WTC11 (cell line): Measurements from ENCODE around the gene NNAT. TPM values are rescaled to one million over a fixed set of nuclear protein-coding genes. Genes with fewer than 3 reads are reported as not detected.

Experiments
- CDX4 ChIP-seq: fragments of 250-450 bp; sonication (Bioruptor Pico); IDR thresholded peaks from 2 replicates; pipeline ENCODE4 v1.9.0; 2021; ENCODE audit warnings: moderate library complexity, mild to moderate bottlenecking, inconsistent platforms, borderline replicate concordance
- ETV6 ChIP-seq: sonication (generic); formaldehyde crosslinking; IDR thresholded peaks from 2 replicates; pipeline ENCODE4 v1.8.1; 2022; ENCODE audit warnings: mild to moderate bottlenecking, missing genetic modification reagents
- NFYB ChIP-seq: sonication (generic); formaldehyde crosslinking; conservative IDR thresholded peaks from 2 replicates; pipeline ENCODE4 v1.8.0; 2022; ENCODE audit warnings: low read depth, missing genetic modification reagents
- NR2C2 ChIP-seq: sonication (generic); formaldehyde crosslinking; IDR thresholded peaks from 2 replicates; pipeline ENCODE4 v1.8.0; 2022; ENCODE audit warnings: mild to moderate bottlenecking, missing genetic modification reagents
- SMAD4 ChIP-seq: sonication (generic); formaldehyde crosslinking; IDR thresholded peaks from 2 replicates; pipeline ENCODE4 v1.8.0; 2022; ENCODE audit warnings: mild to moderate bottlenecking, missing genetic modification reagents
- SOX15 ChIP-seq: fragments of 250-450 bp; sonication (Bioruptor Pico); IDR thresholded peaks from 2 replicates; pipeline ENCODE4 v1.9.0; 2021; ENCODE audit warnings: mild to moderate bottlenecking
- TEAD1 ChIP-seq: sonication (generic); formaldehyde crosslinking; IDR thresholded peaks from 2 replicates; pipeline ENCODE4 v1.8.0; 2022; ENCODE audit warnings: mild to moderate bottlenecking, missing genetic modification reagents
- USF2 ChIP-seq: sonication (generic); formaldehyde crosslinking; IDR thresholded peaks from 2 replicates; pipeline ENCODE4 v1.8.1; 2023; ENCODE audit warnings: mild to moderate bottlenecking, missing genetic modification reagents, moderate library complexity
- ZBTB21 ChIP-seq: sonication (generic); formaldehyde crosslinking; IDR thresholded peaks from 2 replicates; pipeline ENCODE4 v1.8.1; 2023; ENCODE audit warnings: mild to moderate bottlenecking, missing genetic modification reagents, borderline replicate concordance
- ZNF219 ChIP-seq: sonication (generic); formaldehyde crosslinking; IDR thresholded peaks from 2 replicates; pipeline ENCODE4 v1.8.0; 2023; ENCODE audit warnings: missing genetic modification reagents, mild to moderate bottlenecking, borderline replicate concordance
- ZNF263 ChIP-seq: sonication (generic); formaldehyde crosslinking; IDR thresholded peaks from 2 replicates; pipeline ENCODE4 v1.8.1; 2022; ENCODE audit warnings: low read depth, mild to moderate bottlenecking, moderate library complexity, missing genetic modification reagents
- ZNF317 ChIP-seq: sonication (generic); formaldehyde crosslinking; IDR thresholded peaks from 2 replicates; pipeline ENCODE4 v1.8.1; 2023; ENCODE audit warnings: low read depth, mild to moderate bottlenecking, moderate library complexity, missing genetic modification reagents, borderline replicate concordance
- ZNF396 ChIP-seq: fragments of 250-450 bp; sonication (Bioruptor Pico); IDR thresholded peaks from 2 replicates; pipeline ENCODE4 v1.8.0; 2021; ENCODE audit warnings: mild to moderate bottlenecking, moderate library complexity, borderline replicate concordance
- total RNA-seq: library from RNA; stranded (reverse); gene quantifications from 3 replicates; pipeline ENCODE4 v1.2.3, GENCODE V29; 2021
- TF ChIP-seq, protein P1 (sequence below): sonication (generic); formaldehyde crosslinking; IDR thresholded peaks from 2 replicates; pipeline ENCODE4 v1.8.1; 2023; ENCODE audit warnings: mild to moderate bottlenecking, moderate library complexity, missing genetic modification reagents
- TF ChIP-seq, protein P2 (sequence below): sonication (generic); formaldehyde crosslinking; IDR thresholded peaks from 2 replicates; pipeline ENCODE4 v1.8.0; 2023; ENCODE audit warnings: mild to moderate bottlenecking, missing genetic modification reagents
- TF ChIP-seq, protein P3 (sequence below): sonication (generic); formaldehyde crosslinking; IDR thresholded peaks from 2 replicates; pipeline ENCODE4 v1.8.1; 2022; ENCODE audit warnings: low read depth, missing genetic modification reagents, borderline replicate concordance
- TF ChIP-seq, protein P4 (sequence below): sonication (generic); formaldehyde crosslinking; IDR thresholded peaks from 2 replicates; pipeline ENCODE4 v1.8.0; 2023; ENCODE audit warnings: missing genetic modification reagents, mild to moderate bottlenecking, borderline replicate concordance
- TF ChIP-seq, protein P5 (sequence below): fragments of 250-450 bp; sonication (Bioruptor Pico); IDR thresholded peaks from 2 replicates; pipeline ENCODE4 v1.9.0; 2021; ENCODE audit warnings: mild to moderate bottlenecking
- TF ChIP-seq, protein P6 (sequence below): sonication (generic); formaldehyde crosslinking; IDR thresholded peaks from 2 replicates; pipeline ENCODE4 v1.8.1; 2023; ENCODE audit warnings: mild to moderate bottlenecking, missing genetic modification reagents
- TF ChIP-seq, protein P7 (sequence below): fragments of 250-450 bp; sonication (Bioruptor Pico); conservative IDR thresholded peaks from 2 replicates; pipeline ENCODE4 v1.9.0; 2021; ENCODE audit warnings: mild to moderate bottlenecking

NNAT gene
- total RNA-seq, 1 experiment from 2014 or later: 90.0 TPM

GRCh38 chr20:37526238-37526838 is 5.3 kb downstream of the NNAT start (continued):
- TF ChIP-seq, protein P1, sequence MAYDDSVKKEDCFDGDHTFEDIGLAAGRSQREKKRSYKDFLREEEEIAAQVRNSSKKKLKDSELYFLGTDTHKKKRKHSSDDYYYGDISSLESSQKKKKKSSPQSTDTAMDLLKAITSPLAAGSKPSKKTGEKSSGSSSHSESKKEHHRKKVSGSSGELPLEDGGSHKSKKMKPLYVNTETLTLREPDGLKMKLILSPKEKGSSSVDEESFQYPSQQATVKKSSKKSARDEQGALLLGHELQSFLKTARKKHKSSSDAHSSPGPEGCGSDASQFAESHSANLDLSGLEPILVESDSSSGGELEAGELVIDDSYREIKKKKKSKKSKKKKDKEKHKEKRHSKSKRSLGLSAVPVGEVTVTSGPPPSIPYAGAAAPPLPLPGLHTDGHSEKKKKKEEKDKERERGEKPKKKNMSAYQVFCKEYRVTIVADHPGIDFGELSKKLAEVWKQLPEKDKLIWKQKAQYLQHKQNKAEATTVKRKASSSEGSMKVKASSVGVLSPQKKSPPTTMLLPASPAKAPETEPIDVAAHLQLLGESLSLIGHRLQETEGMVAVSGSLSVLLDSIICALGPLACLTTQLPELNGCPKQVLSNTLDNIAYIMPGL (CRISPR knock-in tag): no peak
- TF ChIP-seq NR2C2 (no peak), TEAD1 (peak; percentile 83; the same call in 1 of the 2 replicates), USF2 (CRISPR knock-in tag) (no peak), ETV6 (peak; percentile 45; the same call in 1 of the 2 replicates), SMAD4 (CRISPR knock-in tag) (no peak), SOX15 (CRISPR knock-in tag) (no peak), ZNF263 (CRISPR knock-in tag) (no peak), NFYB (CRISPR knock-in tag) (no peak), ZNF396 (CRISPR knock-in tag) (no peak), ZNF317 (CRISPR knock-in tag) (no peak), ZNF219 (CRISPR knock-in tag) (no peak), CDX4 (no peak), ZBTB21 (no peak)
- TF ChIP-seq, protein P2, sequence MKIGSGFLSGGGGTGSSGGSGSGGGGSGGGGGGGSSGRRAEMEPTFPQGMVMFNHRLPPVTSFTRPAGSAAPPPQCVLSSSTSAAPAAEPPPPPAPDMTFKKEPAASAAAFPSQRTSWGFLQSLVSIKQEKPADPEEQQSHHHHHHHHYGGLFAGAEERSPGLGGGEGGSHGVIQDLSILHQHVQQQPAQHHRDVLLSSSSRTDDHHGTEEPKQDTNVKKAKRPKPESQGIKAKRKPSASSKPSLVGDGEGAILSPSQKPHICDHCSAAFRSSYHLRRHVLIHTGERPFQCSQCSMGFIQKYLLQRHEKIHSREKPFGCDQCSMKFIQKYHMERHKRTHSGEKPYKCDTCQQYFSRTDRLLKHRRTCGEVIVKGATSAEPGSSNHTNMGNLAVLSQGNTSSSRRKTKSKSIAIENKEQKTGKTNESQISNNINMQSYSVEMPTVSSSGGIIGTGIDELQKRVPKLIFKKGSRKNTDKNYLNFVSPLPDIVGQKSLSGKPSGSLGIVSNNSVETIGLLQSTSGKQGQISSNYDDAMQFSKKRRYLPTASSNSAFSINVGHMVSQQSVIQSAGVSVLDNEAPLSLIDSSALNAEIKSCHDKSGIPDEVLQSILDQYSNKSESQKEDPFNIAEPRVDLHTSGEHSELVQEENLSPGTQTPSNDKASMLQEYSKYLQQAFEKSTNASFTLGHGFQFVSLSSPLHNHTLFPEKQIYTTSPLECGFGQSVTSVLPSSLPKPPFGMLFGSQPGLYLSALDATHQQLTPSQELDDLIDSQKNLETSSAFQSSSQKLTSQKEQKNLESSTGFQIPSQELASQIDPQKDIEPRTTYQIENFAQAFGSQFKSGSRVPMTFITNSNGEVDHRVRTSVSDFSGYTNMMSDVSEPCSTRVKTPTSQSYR (CRISPR knock-in tag): no peak
- TF ChIP-seq, protein P3, sequence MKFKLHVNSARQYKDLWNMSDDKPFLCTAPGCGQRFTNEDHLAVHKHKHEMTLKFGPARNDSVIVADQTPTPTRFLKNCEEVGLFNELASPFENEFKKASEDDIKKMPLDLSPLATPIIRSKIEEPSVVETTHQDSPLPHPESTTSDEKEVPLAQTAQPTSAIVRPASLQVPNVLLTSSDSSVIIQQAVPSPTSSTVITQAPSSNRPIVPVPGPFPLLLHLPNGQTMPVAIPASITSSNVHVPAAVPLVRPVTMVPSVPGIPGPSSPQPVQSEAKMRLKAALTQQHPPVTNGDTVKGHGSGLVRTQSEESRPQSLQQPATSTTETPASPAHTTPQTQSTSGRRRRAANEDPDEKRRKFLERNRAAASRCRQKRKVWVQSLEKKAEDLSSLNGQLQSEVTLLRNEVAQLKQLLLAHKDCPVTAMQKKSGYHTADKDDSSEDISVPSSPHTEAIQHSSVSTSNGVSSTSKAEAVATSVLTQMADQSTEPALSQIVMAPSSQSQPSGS (CRISPR knock-in tag): no peak
- TF ChIP-seq, protein P4, sequence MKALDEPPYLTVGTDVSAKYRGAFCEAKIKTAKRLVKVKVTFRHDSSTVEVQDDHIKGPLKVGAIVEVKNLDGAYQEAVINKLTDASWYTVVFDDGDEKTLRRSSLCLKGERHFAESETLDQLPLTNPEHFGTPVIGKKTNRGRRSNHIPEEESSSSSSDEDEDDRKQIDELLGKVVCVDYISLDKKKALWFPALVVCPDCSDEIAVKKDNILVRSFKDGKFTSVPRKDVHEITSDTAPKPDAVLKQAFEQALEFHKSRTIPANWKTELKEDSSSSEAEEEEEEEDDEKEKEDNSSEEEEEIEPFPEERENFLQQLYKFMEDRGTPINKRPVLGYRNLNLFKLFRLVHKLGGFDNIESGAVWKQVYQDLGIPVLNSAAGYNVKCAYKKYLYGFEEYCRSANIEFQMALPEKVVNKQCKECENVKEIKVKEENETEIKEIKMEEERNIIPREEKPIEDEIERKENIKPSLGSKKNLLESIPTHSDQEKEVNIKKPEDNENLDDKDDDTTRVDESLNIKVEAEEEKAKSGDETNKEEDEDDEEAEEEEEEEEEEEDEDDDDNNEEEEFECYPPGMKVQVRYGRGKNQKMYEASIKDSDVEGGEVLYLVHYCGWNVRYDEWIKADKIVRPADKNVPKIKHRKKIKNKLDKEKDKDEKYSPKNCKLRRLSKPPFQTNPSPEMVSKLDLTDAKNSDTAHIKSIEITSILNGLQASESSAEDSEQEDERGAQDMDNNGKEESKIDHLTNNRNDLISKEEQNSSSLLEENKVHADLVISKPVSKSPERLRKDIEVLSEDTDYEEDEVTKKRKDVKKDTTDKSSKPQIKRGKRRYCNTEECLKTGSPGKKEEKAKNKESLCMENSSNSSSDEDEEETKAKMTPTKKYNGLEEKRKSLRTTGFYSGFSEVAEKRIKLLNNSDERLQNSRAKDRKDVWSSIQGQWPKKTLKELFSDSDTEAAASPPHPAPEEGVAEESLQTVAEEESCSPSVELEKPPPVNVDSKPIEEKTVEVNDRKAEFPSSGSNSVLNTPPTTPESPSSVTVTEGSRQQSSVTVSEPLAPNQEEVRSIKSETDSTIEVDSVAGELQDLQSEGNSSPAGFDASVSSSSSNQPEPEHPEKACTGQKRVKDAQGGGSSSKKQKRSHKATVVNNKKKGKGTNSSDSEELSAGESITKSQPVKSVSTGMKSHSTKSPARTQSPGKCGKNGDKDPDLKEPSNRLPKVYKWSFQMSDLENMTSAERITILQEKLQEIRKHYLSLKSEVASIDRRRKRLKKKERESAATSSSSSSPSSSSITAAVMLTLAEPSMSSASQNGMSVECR (CRISPR knock-in tag): no peak
- TF ChIP-seq, protein P5, sequence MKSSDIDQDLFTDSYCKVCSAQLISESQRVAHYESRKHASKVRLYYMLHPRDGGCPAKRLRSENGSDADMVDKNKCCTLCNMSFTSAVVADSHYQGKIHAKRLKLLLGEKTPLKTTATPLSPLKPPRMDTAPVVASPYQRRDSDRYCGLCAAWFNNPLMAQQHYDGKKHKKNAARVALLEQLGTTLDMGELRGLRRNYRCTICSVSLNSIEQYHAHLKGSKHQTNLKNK (CRISPR knock-in tag): no peak
- TF ChIP-seq, protein P6, sequence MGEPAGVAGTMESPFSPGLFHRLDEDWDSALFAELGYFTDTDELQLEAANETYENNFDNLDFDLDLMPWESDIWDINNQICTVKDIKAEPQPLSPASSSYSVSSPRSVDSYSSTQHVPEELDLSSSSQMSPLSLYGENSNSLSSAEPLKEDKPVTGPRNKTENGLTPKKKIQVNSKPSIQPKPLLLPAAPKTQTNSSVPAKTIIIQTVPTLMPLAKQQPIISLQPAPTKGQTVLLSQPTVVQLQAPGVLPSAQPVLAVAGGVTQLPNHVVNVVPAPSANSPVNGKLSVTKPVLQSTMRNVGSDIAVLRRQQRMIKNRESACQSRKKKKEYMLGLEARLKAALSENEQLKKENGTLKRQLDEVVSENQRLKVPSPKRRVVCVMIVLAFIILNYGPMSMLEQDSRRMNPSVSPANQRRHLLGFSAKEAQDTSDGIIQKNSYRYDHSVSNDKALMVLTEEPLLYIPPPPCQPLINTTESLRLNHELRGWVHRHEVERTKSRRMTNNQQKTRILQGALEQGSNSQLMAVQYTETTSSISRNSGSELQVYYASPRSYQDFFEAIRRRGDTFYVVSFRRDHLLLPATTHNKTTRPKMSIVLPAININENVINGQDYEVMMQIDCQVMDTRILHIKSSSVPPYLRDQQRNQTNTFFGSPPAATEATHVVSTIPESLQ (CRISPR knock-in tag): no peak
- TF ChIP-seq, protein P7, sequence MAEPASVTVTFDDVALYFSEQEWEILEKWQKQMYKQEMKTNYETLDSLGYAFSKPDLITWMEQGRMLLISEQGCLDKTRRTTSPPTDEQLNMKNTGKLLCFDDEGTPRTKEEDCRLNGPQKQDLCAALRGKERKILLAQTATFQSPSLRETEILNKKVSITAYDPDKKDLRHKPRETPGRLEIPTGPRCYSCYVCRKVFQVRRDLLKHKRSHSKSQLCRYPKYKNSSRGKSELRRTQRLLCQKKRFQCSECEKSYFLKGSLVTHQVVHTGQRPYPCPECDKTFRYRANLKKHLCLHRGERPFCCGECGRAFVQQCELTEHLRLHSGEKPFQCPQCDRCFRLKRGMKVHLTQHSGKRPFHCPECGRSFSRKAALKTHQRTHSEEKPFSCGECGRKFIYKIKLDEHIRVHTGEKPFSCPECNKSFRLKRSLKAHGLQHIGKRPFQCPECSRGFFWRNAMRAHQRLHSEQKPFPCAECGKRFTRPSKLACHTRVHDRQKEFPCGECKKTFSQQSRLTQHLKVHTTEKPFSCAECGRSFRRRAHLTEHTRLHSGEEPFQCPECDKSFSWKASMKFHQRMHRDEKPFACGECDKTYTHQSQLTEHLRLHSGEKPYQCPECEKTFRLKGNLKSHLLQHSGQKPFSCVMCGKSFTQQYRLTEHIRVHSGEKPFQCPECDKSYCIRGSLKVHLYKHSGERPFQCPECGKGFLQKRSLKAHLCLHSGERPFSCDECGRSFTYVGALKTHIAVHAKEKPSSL: no peak
